GM10248 (cell line): Measurements from ENCODE around the gene OR6B2.

Experiments
- CTCF ChIA-PET: fragments of 300-600 bp; sonication (Branson Sonifier 250); formaldehyde crosslinking; extraction: SDS; loops from one replicate; lab custom pipeline; 2021; ENCODE audit warnings: antibody characterized with exemption; lab: Yijun Ruan, JAX
- POLR2A ChIA-PET: fragments of 350-650 bp; sonication (Branson Sonifier 250); formaldehyde crosslinking; extraction: SDS; loops from one replicate; lab custom pipeline; 2020; ENCODE audit warnings: antibody characterized with exemption; lab: Yijun Ruan, JAX
- DNase-seq: peaks from one replicate; pipeline ENCODE4 v3.0.0; 2012; ENCODE audit errors: extremely low spot score
- CTCF ChIP-seq: IDR thresholded peaks from 2 replicates; pipeline ENCODE4 v1.5.1; 2012; ENCODE audit warnings: mild to moderate bottlenecking, low read depth; ENCODE audit errors: extremely low read depth, missing control alignments, control extremely low read depth

OR6B2 gene

GRCh38 chr2:240043279-240043989 lies 13.2 kb upstream of the OR6B2 start:
- TF ChIP-seq CTCF = no peak
- POLR2A ChIA-PET = no interaction called here
- CTCF ChIA-PET = interaction anchor here (1.3 kb wide), 1 partner anchor 100 kb away, joined by 4 read pairs; no protein-coding TSS in a partner anchor
- no peak for DNase-seq

- DNase-seq = no peak
- no peak for TF ChIP-seq CTCF
- CTCF ChIA-PET = interaction anchor here (1.3 kb wide), 1 partner anchor 101 kb away, joined by 4 read pairs; no protein-coding TSS in a partner anchor
- POLR2A ChIA-PET = no interaction called here
These were observed 12.5 kb upstream of the OR6B2 start for GRCh38 chr2:240042740-240043139.

- ChIA-PET CTCF (no interaction called here), POLR2A (no interaction called here)
- no peak for TF ChIP-seq CTCF
- no peak for DNase-seq
These were observed 11.1 kb upstream of the OR6B2 start for GRCh38 chr2:240041363-240041762.

GRCh38 chr2:240037358-240037757 lies 7.1 kb upstream of the OR6B2 start:
- DNase-seq = no peak
- ChIA-PET POLR2A (no interaction called here), CTCF (no interaction called here)
- no peak for TF ChIP-seq CTCF

- no peak for TF ChIP-seq CTCF
- CTCF ChIA-PET = interaction anchor here (2.5 kb wide), 1 partner anchor 12 kb away, joined by 11 read pairs; no protein-coding TSS in a partner anchor
- DNase-seq = no peak
- POLR2A ChIA-PET = no interaction called here
These were observed 3.1 kb upstream of the OR6B2 start for GRCh38 chr2:240033330-240033678.

- ChIA-PET CTCF (interaction anchor here (1.6 to 2.5 kb wide), 2 partner anchors 11 to 41 kb away, joined by 3 to 11 read pairs; no protein-coding TSS in a partner anchor), POLR2A (no interaction called here)
- no peak for TF ChIP-seq CTCF
- no peak for DNase-seq
These were observed 2.4 kb upstream of the OR6B2 start for GRCh38 chr2:240032406-240033329.
